PC-3 (cell line): ENCODE results near the gene NFYC. TPM values are rescaled to one million over a fixed set of nuclear protein-coding genes. Genes with fewer than 3 reads are reported as not detected.
A peak's percentile ranks its signal among the peaks of the same experiment; 100 is the strongest.

ENCODE experiments used
- ATAC-seq: fragments of 200-7000 bp; cut with Tn5 transposase; 2 replicates; pipeline ENCODE4 v1.9.1; 2020; ENCODE audit warnings: mild to moderate bottlenecking, moderate library complexity
- BruUV-seq: library from RNA; stranded (reverse); fragments of 400-500 nt; replicated peaks from 2 replicates; lab custom pipeline; 2021; lab: Mats Ljungman, UMichigan
- CTCF ChIA-PET: fragments of 300-600 bp; sonication (Branson Sonifier 250); formaldehyde crosslinking; loops from one replicate; lab custom pipeline; 2022; ENCODE audit warnings: antibody characterized with exemption; lab: Charles Lee
- POLR2A ChIA-PET: fragments of 300-600 bp; sonication (Branson Sonifier 250); formaldehyde crosslinking; loops from one replicate; lab custom pipeline; 2022; ENCODE audit warnings: antibody characterized with exemption; ENCODE audit not compliant: unreplicated experiment; lab: Charles Lee
- DNase-seq: peaks from one replicate; pipeline ENCODE4 v3.0.0-alpha.2; 2015
- H2AFZ ChIP-seq: fragments of 300-600 bp; sonication (generic); 2 replicates; pipeline ENCODE4 v1.6.0; 2016; ENCODE audit warnings: antibody characterized with exemption, low read length
- H3F3A ChIP-seq: fragments of 300-600 bp; sonication (generic); one replicate; pipeline ENCODE4 v1.6.0; 2017; ENCODE audit warnings: antibody characterized with exemption, low read length, control low read depth, mild to moderate bottlenecking; ENCODE audit not compliant: unreplicated experiment
- H3K27ac ChIP-seq: fragments of 300-600 bp; sonication (generic); 2 replicates; pipeline ENCODE4 v1.5.1; 2016; ENCODE audit warnings: mild to moderate bottlenecking, low read length
- H3K27me3 ChIP-seq: fragments of 300-600 bp; sonication (generic); 2 replicates; pipeline ENCODE4 v1.6.1; 2016; ENCODE audit warnings: low read length, mixed read lengths
- H3K36me3 ChIP-seq: fragments of 300-600 bp; sonication (generic); 2 replicates; pipeline ENCODE4 v1.6.1; 2016; ENCODE audit warnings: low read depth, mixed run types, low read length, mixed read lengths
- H3K4me1 ChIP-seq: fragments of 300-600 bp; sonication (generic); 2 replicates; pipeline ENCODE4 v1.5.1; 2016; ENCODE audit warnings: low read length; ENCODE audit not compliant: insufficient read depth
- H3K4me2 ChIP-seq: fragments of 300-600 bp; sonication (generic); 2 replicates; pipeline ENCODE4 v1.6.0; 2016; ENCODE audit warnings: low read length
- H3K4me3 ChIP-seq: fragments of 300-600 bp; sonication (generic); 2 replicates; pipeline ENCODE4 v1.5.1; 2016; ENCODE audit warnings: mild to moderate bottlenecking, low read length, mixed read lengths
- H3K79me2 ChIP-seq: fragments of 300-600 bp; sonication (generic); 2 replicates; pipeline ENCODE4 v1.6.1; 2017; ENCODE audit warnings: low read length, mixed read lengths
- H3K9ac ChIP-seq: fragments of 300-600 bp; sonication (generic); 2 replicates; pipeline ENCODE4 v1.6.0; 2016; ENCODE audit warnings: mild to moderate bottlenecking, low read length
- H3K9me2 ChIP-seq: fragments of 300-600 bp; sonication (generic); replicated peaks from 2 replicates; pipeline ENCODE4 v1.6.1; 2016; ENCODE audit warnings: mixed run types, low read length, mixed read lengths
- H3K9me3 ChIP-seq: fragments of 300-600 bp; sonication (generic); 2 replicates; pipeline ENCODE4 v1.6.1; 2016; ENCODE audit warnings: low read length, mixed read lengths
- H4K20me1 ChIP-seq: fragments of 300-600 bp; sonication (generic); 2 replicates; pipeline ENCODE4 v1.6.1; 2016; ENCODE audit warnings: low read length, mixed read lengths
- CTCF ChIP-seq: fragments of 300-600 bp; sonication (generic); conservative IDR thresholded peaks from 2 replicates; pipeline ENCODE4 v1.5.1; 2017; ENCODE audit warnings: antibody characterized with exemption, low read depth, mild to moderate bottlenecking, low read length
- EZH2 ChIP-seq: fragments of 300-600 bp; sonication (generic); IDR thresholded peaks from one replicate; pipeline ENCODE4 v1.6.1; 2017; ENCODE audit warnings: antibody characterized with exemption, mild to moderate bottlenecking, low read length; ENCODE audit not compliant: unreplicated experiment
- EZH2phosphoT487 ChIP-seq: fragments of 300-600 bp; sonication (generic); IDR thresholded peaks from 2 replicates; pipeline ENCODE4 v1.6.1; 2018; ENCODE audit warnings: mild to moderate bottlenecking, antibody characterized with exemption, low read length, borderline replicate concordance
- intact Hi-C: fragments of 100-400 bp; cut with micrococcal nuclease; formaldehyde crosslinking; loops from 2 replicates; pipeline ENCODE4 v1.9.0; 2023
- total RNA-seq: library from RNA; depleted of rRNA; stranded (reverse); fragments of >200 nt; gene quantifications from 2 replicates; pipeline ENCODE4 v1.2.3, GENCODE V29; 2014

The NFYC gene
- total RNA-seq, 1 experiment from 2014 or later: 52.6 TPM

GRCh38 chr1:40663324-40664166 is 28.0 kb upstream of the NFYC start:
- TF ChIP-seq CTCF (no peak), EZH2 (no peak), EZH2phosphoT487 (no peak)
- Histone ChIP-seq H3K9me3 (no peaks in the 10 kb centered on the region), H3K4me1 (peaks cover 6% of the 10 kb centered on the region), H3K4me3 (no peak overlapping the region), H3K36me3 (no peaks in the 10 kb centered on the region), H3K9me2 (no peaks in the 10 kb centered on the region), H4K20me1 (no peaks in the 10 kb centered on the region), H3K27me3 (no peaks in the 10 kb centered on the region), H3K4me2 (no peak overlapping the region), H3F3A (no peaks in the 10 kb centered on the region), H2AFZ (no peak overlapping the region), H3K9ac (no peak overlapping the region), H3K27ac (no peak overlapping the region), H3K79me2 (no peaks in the 10 kb centered on the region)
- DNase-seq (no peak), ATAC-seq (no peak)
- intact Hi-C loops: no loop called here
- ChIA-PET POLR2A (no interaction called here), CTCF (no interaction called here)
- TSS peak; percentile 35 for BruUV-seq

- ChIA-PET POLR2A (no interaction called here), CTCF (no interaction called here)
- no peaks in the 10 kb centered on the region for H3F3A ChIP-seq
- no peaks in the 10 kb centered on the region for H4K20me1 ChIP-seq
- no TSS peak for BruUV-seq
- no peaks in the 10 kb centered on the region for H3K36me3 ChIP-seq
- DNase-seq (no peak), ATAC-seq (no peak)
- no peak overlapping the region for H3K9ac ChIP-seq
- no peak overlapping the region for H3K27ac ChIP-seq
- H2AFZ ChIP-seq: no peak overlapping the region
- no peaks in the 10 kb centered on the region for H3K79me2 ChIP-seq
- no peak overlapping the region for H3K4me3 ChIP-seq
- H3K9me2 ChIP-seq: no peaks in the 10 kb centered on the region
- TF ChIP-seq CTCF (no peak), EZH2 (no peak), EZH2phosphoT487 (no peak)
- H3K4me1 ChIP-seq: peaks cover 8% of the 10 kb centered on the region
- H3K27me3 ChIP-seq: no peaks in the 10 kb centered on the region
- no peaks in the 10 kb centered on the region for H3K9me3 ChIP-seq
- intact Hi-C loops: no loop called here
- no peak overlapping the region for H3K4me2 ChIP-seq
Observed at GRCh38 chr1:40664167-40664537, 27.4 kb upstream of the NFYC start.

GRCh38 chr1:40664791-40665190 is 26.7 kb upstream of the NFYC start:
- ChIA-PET POLR2A (interaction anchor here (0.6 kb wide), 1 partner anchor 35 kb away, joined by 3 read pairs; no protein-coding TSS in a partner anchor), CTCF (interaction anchor here (0.6 kb wide), 2 partner anchors 18 to 651 kb away, joined by 3 to 16 read pairs; no protein-coding TSS in a partner anchor)
- Histone ChIP-seq H3K9ac (no peak overlapping the region), H3K4me1 (peaks cover 8% of the 10 kb centered on the region), H3F3A (no peaks in the 10 kb centered on the region), H3K36me3 (no peaks in the 10 kb centered on the region), H4K20me1 (no peaks in the 10 kb centered on the region), H3K79me2 (no peaks in the 10 kb centered on the region), H3K9me2 (no peaks in the 10 kb centered on the region), H2AFZ (peak overlapping the region; percentile 99; the same call in 1 of the 2 replicates), H3K27me3 (no peaks in the 10 kb centered on the region), H3K27ac (no peak overlapping the region), H3K4me2 (peak overlapping the region; percentile 97), H3K9me3 (no peaks in the 10 kb centered on the region), H3K4me3 (peak overlapping the region; percentile 82)
- BruUV-seq: no TSS peak
- ATAC-seq: no peak; the same call in 1 of the 2 replicates
- intact Hi-C loops: loop anchor here (5.0 kb wide), 2 partner anchors 37 to 132 kb away; partner anchors contain the start of gene ZNF684
- TF ChIP-seq EZH2 (no peak), EZH2phosphoT487 (no peak)
- DNase-seq: no peak
